GM21515 (cell line): ENCODE data around the gene BRINP2.

Source experiments
- ATAC-seq: cut with Tn5 transposase; IDR thresholded peaks from one replicate; pipeline ENCODE4 v1.9.1; 2021; ENCODE audit not compliant: unreplicated experiment

The BRINP2 gene

DNA sequence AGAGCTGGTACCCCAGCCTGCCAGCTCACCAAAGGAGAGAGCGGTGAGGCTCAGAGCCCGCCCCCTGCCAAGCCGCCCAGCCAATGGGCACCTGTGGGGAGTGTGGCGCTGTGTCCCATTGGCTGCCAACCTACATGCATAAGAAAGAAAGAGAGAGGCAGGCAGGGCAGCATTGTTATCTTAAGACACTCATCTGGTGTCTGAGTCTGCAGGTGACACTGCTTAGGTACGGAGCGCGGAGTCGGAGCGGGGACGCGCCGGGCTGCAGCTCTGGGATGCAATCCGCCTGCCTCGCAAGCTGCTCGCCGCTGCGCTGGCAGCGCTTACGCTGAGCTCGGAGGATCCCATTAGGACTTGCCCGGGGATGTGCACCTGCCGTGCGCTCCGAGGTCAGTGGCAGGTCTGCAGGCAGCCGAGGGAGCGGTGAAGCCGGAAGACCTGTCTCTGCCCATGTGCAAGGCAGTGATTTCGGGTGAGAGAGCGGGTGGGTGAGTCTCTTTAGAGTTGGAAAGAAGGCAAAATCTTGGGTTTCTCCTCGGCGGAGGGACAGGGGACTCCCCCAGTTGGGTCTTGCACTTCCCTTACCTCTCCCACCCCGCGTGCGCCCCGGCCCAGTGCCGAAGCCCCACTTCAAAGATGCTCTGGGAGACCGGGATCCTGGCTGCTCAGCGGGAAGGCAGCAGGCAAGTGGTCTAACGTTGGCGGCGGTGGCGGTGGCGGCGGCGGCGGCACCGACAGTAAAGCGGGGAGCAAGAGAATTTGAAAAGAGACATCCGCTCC is at the start of gene BRINP2:
Gene BRINP2 (plus strand): TSS at position 203 of the 780 bp plus-strand sequence. CDS start 58,919 bp downstream, outside the sequence.
- no peak for ATAC-seq

GRCh38 chr1:177122461-177123251 is 48.1 kb upstream of the BRINP2 start:
- no peak for ATAC-seq

DNA sequence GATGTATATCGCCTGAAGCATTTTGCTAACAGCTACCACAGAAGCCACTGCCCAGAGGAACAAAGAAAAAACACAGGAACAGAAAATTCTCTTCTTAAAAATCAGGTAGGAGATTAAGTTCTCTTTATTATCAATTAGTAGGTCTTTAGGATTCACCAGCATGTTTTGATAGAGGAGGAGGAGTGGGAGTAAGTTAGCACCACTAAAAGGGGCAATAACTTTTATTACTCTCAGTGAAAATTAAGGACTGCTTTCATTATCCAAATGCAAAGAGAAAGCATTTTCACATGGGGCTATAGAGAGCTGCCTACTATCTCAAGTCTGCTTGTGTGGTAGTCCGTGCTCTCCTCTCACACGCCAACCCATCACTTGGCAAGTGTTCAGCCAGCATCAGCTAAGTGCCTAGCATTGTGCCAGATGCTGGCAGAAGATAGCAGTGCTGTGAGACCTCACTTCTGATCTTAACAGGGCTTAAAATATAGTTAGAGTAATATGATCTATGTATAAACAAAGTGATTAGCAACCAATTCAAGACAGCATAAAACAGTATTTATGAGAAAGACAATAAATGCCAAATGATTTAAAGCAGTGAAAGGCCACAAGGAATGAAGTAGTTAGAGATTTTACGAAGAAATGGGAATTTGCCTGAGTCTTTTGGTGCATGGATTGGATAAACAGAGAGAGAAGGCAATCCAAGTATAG is 46.0 kb upstream of the BRINP2 start:
- ATAC-seq, result no peak

DNA sequence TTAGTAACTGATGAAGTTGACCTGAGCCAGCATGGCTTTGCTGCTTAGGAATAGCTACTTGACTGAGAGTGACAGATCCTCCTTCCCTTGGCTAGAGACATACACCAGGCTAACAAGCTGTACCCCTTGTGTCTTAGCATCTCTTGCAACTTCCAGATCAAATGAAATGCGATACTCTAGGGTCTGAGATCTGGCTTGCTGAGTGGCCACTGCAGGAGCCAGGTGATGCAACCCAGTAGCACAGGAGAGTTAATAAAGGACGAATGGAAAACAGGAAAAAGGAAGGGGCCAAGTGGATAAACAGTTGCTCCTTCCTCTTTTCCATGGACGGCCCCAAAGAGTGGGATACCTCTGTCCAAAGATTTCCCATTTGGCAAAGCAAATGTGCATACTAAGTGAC is 44.5 kb upstream of the BRINP2 start:
- no peak for ATAC-seq

DNA sequence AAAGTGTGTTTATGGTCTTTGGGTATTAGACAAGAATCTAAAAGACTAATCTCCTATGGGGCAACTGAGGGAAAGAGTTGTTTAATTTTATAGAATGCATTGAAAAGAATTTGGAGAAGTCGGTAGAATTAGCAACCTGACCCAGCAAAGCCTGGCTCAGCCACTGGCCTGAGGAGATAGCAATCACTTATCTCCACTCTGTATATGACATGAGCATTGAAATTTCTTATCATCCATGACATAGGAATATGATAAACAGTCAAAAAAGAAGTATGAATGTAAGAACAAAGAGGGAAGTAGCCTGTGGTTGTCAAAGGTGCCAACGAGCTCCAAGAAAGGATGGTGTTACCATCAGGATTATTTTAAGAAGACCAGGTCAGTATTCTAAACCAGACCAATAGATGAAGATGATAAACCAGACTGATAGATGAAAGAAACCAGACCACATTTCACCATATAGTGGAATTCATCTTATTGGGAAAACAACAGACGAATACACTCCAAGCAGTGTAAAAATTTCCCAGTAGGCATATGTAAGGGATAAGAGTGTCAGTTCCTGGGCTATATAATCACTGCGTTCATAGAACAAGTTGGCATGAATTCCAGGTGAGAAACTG is 42.0 kb upstream of the BRINP2 start:
- ATAC-seq, result no peak

GRCh38 chr1:177130451-177130945 is 40.3 kb upstream of the BRINP2 start:
- no peak for ATAC-seq

- ATAC-seq, result no peak
These were observed 39.0 kb upstream of the BRINP2 start for GRCh38 chr1:177131723-177132122.

- ATAC-seq, result no peak
These were observed 38.6 kb upstream of the BRINP2 start for GRCh38 chr1:177132141-177132540.

DNA sequence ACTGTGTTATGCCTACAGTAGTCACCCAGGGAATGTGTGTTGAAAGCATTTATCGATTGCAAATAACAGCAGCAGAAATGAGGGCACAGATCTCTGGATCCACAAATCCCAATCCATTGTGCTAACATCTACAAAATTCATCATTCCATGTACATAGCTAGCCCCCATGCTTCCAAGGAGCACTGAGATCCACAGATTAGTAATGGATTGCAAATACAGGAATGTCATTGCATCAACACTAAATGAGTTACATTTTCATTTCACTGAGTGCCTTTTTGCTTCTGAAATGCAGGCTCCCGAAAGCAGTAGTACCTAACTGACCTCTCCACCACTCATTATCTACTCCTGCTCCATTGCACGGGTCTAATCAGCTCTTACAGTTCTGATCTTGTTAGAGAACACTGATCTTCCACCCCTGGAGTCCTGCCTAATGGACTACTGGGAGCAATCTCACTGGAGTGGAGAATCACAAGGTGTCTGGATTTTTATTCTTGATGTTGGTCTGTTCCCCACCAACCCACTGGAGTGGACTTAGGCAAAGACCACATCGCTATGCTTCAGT is 36.7 kb upstream of the BRINP2 start:
- no peak for ATAC-seq

- ATAC-seq, result no peak
These were observed 35.5 kb upstream of the BRINP2 start for GRCh38 chr1:177135250-177135649.

- ATAC-seq, result no peak
These were observed 32.9 kb upstream of the BRINP2 start for GRCh38 chr1:177137814-177138213.

DNA sequence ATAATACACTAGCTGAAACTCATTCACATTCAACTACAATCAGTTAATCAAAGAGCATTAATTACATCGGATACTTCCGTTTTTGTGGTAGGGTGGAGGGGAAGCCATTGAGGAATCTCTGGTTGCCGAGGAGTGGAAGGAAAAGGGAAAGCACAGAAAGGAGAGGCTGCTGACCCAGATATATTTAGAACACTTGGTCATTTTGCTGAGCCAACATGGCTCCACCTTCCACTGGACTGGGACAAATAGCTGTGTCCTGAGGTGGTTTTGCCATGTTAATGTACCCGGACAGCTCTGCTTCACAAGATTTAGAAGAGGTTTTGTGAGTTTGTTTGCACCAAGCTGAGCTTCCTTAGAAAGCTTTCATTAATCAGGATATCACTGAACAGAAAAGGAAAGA is 32.4 kb upstream of the BRINP2 start:
- no peak for ATAC-seq

DNA sequence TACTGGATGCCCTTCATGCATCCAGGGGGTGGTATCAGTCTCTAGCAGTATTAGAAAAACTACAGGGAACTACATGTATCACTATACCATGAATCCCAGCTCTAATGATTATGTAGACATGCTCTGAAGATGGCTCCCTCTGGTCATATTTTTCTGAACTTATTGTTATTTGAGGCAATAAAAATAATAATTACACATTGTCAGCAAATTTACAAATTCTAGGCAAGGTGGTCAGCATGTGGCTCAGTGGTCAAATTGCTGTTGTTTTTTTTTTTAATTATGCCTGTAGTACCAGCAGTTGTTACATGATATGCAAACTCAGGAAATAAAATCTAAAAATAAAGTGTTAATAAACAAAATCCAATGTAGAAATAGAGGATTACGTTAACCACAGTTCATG is 28.7 kb upstream of the BRINP2 start:
- ATAC-seq, result no peak

- no peak for ATAC-seq
These were observed 27.9 kb upstream of the BRINP2 start for GRCh38 chr1:177142791-177143271.

- ATAC-seq, result no peak
These were observed 25.4 kb upstream of the BRINP2 start for GRCh38 chr1:177145106-177146070.

GRCh38 chr1:177146499-177146898 is 24.3 kb upstream of the BRINP2 start:
- no peak for ATAC-seq

- ATAC-seq, result no peak
These were observed 8.5 kb upstream of the BRINP2 start for GRCh38 chr1:177162243-177162642.

DNA sequence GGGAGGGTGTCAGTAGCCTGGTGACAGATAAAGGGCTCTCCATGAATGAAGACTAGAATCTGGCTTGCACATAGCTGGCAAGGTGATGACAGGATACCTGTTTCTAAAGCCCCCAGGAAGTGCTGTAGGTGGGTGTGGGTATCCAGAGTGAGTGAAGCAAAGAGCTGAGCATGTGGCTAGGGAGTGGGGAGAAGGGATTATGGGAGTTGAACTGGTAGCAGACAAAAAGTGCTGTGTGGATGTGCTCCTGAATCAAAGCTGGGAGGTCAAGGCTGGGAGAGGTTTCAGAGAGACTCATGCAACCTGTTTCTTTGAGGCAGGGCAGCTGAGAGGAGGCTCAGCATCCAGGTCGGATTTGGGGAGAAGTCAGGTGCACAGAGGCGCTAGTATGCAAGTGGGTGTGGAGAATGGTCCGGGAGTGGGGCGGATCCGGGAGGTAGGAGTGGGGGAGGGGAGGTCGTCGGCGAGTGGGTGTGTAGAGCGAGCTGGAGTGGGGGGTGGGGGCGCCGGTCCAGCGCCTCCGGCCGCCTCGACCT is 6.8 kb upstream of the BRINP2 start:
- ATAC-seq, result no peak

DNA sequence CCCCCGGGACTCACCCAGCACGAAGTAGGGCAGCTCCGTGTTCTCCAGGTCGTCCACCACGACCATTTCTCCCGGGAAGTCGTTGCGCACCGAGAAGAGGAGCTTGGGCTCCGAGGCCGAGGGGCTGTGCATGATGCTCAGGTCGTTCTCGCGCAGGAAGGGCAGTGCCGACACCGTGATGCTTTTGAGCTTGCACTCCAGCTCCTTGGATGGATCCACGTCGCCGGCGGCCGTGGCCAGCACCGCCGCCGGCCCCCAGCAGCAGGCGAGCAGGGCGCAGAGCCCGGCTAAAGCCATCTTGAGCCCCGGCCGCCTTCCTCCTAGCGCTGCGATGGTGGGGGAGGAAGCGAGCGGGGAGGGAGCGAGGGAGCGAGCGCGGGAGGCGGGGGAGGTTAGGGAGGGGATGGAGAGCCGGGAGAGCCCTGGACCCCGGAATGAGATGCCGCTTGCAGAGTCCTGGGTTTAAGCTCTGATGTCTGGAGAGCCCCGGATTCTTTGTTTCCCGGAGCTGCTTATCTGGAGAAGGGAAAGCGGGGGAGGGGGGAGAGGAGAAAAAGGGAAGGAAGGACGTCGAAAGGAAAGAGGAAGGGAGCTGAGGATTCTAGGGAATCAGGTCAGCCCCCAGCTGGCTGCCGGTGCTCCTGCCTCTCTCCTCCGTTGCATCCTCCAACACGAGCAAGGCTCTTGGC is 6.2 kb upstream of the BRINP2 start, which contains the start of gene ASTN1:
Gene ASTN1 (minus strand): TSS at position 333 of the 689 bp plus-strand sequence. CDS start 36 bp downstream, at position 297.
- no peak for ATAC-seq
